ENCODE data around the gene ITPR2.

The ITPR2 gene

DNA sequence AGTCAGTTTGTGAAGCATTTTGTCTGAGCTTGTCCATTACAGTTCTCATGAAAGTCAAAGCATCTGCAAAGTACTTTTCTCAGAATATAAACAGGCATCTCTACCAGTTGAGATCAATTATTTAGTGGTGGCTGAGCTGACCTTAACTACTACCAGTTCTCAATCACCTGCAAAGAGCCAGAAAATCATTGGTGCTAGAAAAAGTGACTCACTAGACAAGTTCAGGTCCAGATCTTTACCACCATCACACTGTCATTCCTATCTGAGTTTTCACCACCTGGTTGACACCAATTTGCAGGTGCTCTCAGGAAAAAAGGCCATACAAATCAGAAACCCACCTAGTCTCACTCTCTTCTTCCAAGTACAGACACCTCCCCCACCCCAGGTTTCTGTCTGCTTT is 33.3 kb downstream of the ITPR2 start:
- TF ChIP-seq CTCF (IDR thresholded peaks at IDR 0.05; ENCODE audit: borderline replicate concordance, insufficient read depth, low read depth, low read length), result no peak
- no peak overlapping the region for H3K4me3 ChIP-seq (ENCODE audit: low read depth, low read length)

GRCh38 chr12:26798640-26799039 is 34.4 kb downstream of the ITPR2 start:
- no peak for TF ChIP-seq CTCF (IDR thresholded peaks at IDR 0.05; ENCODE audit: borderline replicate concordance, insufficient read depth, low read depth, low read length)
- no peak overlapping the region for H3K4me3 ChIP-seq (ENCODE audit: low read depth, low read length)

GRCh38 chr12:26798023-26798422 is 35.0 kb downstream of the ITPR2 start:
- no peak overlapping the region for H3K4me3 ChIP-seq (ENCODE audit: low read depth, low read length)
- TF ChIP-seq CTCF (IDR thresholded peaks at IDR 0.05; ENCODE audit: borderline replicate concordance, insufficient read depth, low read depth, low read length), result no peak

DNA sequence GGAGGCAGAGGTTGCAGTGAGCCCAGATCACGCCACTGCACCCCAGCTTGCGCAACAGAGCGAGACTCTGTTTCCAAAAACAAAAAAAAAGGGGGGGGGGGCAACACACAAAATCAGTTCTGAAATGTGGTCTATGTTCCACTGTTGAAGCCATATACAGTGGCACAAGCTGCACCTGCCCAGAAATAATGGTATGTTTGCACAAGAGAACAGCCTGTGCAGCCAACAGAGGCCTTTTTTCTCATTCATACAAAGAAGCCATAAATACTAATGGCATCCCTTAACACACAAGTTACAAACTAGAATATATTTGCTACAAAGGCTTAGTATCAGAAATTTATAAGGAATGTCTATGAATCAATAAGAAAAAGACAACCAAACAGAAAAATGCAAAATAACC is 37.1 kb downstream of the ITPR2 start:
- H3K4me3 ChIP-seq (ENCODE audit: low read depth, low read length), result no peak overlapping the region
- no peak for TF ChIP-seq CTCF (IDR thresholded peaks at IDR 0.05; ENCODE audit: borderline replicate concordance, insufficient read depth, low read depth, low read length)

DNA sequence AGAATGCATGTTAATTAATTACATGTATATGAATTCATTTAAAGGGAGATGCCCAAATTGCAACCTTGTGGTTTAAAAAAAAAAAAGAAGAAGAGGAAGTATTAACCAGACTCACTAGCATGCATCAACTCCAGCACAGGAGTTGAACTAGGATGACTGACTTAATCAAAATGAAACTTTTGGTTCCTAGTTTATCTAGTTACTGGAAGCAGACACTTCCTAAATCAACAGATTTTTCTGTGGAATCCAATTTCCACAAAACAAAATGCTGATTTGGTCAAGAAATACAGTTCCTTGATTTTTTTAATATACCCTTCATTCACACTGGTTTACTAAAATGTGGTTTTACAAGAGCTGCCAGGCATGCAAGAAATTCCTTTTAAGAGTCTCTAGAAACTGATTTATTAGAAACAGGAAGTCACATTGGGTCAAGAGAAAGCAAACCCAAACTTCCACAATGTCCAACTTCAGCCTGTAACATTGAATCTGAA is 41.6 kb downstream of the ITPR2 start:
- H3K4me3 ChIP-seq (ENCODE audit: low read depth, low read length), result no peak overlapping the region
- no peak for TF ChIP-seq CTCF (IDR thresholded peaks at IDR 0.05; ENCODE audit: borderline replicate concordance, insufficient read depth, low read depth, low read length)

DNA sequence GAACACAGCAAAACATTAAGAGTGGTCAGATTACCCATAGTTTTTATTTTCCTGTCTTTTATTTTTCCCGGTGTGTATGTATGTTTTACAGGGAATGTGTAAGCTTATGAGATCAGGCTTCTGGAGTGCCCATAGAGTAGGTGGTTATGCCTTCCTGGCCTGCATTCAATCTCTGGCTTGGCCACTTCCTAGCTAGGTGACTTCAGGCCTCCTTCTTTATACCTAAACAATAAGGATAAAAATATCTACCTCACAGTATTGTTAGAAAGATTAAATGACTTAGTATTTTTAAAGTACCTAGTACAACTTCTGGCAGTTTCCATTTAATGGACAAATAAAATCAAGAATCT is 42.4 kb downstream of the ITPR2 start:
- no peak overlapping the region for H3K4me3 ChIP-seq (ENCODE audit: low read depth, low read length)
- no peak for TF ChIP-seq CTCF (IDR thresholded peaks at IDR 0.05; ENCODE audit: borderline replicate concordance, insufficient read depth, low read depth, low read length)

- TF ChIP-seq CTCF (IDR thresholded peaks at IDR 0.05; ENCODE audit: borderline replicate concordance, insufficient read depth, low read depth, low read length), result no peak
- no peak overlapping the region for H3K4me3 ChIP-seq (ENCODE audit: low read depth, low read length)
Measured at GRCh38 chr12:26789731-26790644, 43.0 kb downstream of the ITPR2 start.

All from GM12875 (cell line).